GM19043 (cell line): Measurements from ENCODE around the gene MUC2.

Experiments
- ATAC-seq: cut with Tn5 transposase; IDR thresholded peaks from one replicate; pipeline ENCODE4 v1.9.1; 2021; ENCODE audit warnings: low read depth; ENCODE audit not compliant: unreplicated experiment

The MUC2 gene

DNA sequence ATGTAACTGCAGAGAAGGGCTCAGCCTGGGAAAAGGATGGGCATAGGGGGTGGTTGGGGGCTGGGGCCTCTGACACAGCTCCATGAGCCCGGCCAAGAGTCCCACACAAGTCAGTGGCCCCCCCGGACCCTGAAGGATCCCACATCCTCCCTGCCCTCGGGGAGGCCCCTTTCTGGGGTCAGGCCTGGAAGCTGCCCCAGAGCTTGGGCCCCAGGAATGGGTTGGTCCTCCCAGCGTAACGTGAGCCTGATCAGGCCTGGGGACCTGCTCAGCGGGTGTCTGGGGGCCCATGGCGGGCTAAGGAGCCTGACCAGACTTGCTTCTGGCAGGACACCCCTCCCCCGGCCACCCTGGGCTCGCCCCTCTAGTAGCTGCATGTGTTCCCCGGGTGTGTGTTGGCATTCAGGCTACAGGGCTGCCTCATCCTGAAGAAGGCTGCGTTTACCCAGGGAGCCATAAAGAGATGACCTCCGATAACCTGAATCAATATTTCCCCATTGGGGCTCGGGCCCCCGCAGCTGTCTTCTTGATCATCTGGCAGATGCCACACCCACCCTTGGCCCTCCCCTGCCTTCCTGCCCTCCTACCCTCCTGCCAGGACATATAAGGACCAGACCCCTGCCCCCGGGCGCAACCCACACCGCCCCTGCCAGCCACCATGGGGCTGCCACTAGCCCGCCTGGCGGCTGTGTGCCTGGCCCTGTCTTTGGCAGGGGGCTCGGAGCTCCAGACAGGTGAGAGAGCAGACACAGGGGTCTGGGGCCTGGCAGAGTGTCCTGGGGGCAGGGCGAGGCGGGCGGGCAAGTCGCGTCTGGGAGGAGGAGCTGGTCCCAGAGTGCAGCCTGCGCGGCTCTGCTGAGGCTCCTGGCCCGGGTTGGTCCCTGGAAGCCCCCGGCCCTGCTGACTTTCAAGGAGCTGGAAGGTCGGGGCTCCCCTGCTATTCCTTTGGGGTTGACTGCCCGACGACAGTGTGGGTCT, at the start of gene MUC2:
MUC2 (plus strand) TSS at position 631 of the 978 bp plus-strand sequence.
- ATAC-seq, result no peak

DNA sequence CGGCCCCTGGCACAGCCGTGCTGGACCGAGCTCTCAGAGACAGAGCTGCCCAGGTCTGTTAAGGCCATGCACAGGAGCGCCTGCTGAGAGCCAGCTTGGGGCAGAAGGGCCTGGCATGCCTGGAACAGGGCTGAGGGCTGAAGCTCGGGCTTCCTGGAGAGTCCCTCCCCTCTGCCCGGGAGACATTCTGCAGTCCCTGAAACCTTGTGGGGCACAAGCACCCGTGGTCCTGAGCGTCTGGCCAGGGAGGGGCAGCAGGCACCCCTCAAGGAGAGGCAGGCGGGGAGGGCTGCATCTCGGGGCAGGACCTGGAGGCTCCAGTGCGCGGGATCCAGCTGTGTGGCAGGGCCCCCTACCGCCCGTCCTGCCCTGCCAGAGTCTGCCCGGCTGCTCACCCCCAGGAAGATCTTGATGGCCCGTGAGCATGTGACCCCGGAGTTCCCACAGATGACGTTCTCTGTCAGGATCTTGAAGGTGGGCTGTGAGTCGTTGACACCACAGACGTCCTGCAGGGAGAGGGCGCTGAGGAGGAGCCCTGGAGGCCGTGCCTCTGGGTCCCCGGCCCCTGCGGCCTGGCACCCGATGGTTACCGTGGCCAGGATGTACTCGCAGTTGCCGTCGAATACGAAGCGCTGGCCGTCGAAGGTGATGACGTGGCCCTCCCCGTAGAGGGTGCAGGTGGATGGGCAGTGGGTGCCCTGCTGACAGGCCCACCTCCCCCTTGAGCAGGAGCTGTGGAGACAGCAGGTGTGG, 49.1 kb upstream of the MUC2 start:
- no peak for ATAC-seq

DNA sequence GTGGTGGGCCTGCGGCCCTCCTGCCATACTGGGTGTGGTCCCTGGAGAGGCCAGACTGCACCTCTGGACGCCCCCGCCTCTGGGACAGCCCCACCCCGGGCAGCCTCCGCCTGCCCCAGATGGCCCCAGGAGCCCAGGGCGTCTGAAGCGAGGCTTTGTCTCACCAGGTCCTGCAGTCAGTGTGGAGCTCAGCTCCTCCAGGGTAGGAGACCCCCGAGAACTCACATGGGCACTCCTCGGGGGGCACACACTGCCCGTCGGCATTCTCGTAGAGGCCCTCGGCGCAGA, 48.6 kb upstream of the MUC2 start:
- ATAC-seq, result no peak

DNA sequence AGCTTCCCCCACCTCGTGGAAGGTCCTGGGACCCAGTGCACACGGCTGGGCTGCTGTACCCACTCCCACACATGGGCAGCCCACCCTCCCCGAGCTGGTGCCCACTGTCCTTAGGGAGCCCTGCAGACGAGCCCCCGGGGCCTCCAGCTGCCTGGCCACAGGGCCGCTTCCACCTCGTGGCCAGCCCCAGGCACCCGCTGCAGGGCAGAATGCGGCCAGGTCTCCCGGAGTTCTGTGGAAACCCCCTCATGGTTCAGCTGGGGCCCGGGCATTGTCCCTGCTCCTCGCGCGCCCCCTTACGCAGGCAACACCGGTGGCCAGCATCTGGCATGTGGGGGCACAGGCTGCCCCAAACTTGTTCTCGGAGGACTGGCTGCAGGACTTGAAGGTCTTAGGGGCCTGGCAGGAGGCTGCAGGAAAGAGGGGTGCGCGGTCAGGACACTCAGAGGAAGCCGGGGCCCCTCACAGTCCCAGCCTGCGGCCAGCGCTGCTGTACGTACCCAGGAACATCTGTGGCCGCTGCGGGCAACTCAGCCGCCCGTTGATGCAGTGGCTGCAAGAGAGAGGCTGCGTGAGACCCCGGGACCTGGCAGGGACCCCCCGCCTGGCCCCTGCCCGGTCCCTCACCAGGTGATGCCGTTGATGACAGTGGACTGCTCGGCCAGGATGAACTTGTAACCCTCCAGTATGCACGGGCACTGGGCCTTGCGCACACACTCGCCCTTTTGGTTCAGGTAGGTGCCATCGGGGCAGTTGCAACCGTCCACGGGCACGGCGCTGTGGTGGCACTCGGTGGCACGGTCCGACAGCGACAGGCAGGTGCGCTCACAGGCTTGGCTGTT, 47.8 kb upstream of the MUC2 start:
- ATAC-seq, result no peak

DNA sequence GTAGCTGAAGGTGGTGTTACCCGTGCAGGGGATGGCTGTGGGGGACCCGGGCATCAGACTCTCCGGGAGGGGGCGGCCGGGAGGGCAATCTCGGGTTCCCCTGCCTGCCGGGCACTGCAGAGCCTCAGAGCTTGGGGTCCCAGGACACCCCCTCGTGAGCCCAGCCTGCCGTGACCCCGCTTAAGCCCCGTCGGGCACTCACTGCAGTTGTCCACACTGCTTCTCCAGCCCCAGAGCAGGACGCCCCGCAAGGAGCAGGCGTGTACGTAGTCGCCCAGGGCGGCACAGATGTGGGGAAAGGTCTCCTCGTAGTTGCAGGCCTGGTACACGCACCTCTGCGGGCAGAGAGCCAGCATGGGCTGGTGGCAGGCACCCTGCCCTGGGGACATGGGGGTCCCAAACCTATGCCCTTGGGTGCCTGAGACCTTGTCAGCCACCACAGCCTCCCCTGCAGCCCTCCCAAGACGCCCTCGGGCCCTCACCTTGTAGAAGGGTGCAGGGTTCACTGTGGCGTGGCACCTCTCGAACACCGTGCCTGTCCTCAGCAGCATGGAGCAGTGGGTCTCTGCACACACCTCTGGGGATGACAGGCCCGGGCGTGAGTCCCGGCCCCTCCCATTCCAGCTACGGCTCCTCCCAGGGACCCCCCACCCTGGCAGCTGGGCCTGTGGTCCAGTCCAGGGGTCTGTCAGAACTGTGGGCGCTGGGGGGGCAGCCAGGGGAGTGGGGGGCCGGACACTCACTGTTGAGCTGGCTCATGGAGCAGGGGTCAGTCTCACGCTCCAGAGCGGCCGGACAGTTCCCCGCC, 47.0 kb upstream of the MUC2 start:
- no peak for ATAC-seq

DNA sequence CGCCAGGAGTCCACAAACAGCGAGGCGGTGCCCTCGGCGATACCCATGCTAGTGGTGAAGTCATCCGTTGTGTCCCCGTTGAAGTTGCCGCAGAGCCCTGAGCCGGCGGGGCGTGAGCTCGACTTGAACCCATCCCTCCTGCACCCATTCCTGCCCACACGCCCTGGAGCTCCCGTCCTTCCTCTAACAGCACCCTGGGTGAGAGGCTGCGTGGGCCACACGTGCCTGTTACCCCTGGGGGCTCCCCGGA, 46.5 kb upstream of the MUC2 start:
- no peak for ATAC-seq

DNA sequence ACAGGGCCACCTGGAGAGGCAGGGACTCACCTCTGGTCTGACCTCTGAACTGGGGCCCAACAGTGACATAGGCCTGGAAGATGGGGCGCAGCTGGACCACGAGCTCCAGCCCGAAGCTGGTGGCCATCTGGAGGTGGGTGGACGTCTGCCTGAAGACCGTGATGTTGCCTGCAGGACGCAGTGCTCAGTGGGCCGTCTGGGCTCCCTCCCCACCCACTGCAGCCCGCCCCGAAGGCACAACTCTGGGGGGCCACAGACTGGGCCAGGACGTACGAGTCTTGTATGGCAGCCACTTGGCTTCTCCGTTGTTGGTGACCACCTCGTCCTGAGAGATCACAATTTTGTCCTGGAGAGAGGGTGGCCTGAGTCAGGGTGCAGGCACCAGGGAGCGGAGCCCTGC, 46.1 kb upstream of the MUC2 start:
- ATAC-seq, result no peak

DNA sequence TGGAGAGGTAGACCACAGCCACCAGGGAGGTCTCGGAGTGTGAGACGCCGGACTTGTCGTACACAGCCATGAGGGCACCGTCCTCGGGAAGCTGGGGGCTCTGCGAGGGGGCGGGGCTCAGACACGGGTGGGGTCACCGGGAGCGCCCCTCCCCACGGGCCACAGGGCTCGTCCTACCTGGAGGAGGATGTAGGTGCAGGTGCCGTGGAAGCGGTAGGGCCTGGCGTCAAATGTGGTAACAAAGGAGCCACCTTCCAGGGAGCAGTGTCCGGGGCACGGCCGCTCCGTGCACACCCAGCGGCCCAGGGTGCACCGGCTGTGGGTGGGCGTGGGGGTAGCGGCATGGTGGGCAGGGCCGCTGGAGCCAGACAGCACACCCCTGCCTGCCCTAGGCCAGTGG, 45.6 kb upstream of the MUC2 start:
- ATAC-seq, result no peak

DNA sequence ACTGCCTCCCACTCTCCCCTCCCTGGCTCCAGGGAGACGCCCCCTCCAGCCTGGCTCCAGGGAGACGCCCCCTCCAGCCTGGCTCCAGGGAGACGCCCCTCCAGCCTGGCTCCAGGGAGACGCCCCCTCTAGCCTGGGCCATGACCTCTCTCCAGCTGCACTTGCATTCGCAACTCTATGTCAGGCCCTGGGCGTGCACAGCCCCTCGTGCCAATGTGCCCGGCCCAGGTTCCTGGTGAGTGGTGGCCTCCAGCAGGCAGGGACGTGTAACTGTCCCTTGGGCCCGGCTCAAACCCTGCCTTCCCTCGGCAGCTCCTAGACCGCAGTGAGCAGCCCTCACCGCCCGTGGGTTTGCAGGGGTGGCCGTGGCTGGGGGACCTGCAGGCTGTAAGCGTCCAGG, 45.0 kb upstream of the MUC2 start:
- no peak for ATAC-seq

DNA sequence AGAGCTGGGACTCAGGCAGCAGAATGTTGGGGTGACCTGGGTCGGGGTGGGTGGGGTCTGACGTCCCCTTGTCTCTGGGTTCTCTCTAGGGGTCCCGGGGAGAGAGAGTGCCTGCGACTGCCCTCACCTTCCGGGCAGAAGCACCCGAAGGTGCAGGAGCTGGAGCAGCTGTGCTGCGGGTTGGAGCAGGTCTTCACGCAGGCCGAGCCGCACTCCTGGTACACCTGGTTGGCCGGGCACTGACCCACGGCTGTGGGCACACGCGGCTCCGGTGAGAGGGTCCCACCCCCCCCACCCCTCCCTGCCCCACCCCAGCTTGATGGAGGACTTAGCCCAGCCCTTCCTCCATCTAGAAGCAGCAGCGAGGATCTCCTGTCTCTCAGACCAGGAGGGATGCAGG, 44.6 kb upstream of the MUC2 start:
- ATAC-seq, result no peak

DNA sequence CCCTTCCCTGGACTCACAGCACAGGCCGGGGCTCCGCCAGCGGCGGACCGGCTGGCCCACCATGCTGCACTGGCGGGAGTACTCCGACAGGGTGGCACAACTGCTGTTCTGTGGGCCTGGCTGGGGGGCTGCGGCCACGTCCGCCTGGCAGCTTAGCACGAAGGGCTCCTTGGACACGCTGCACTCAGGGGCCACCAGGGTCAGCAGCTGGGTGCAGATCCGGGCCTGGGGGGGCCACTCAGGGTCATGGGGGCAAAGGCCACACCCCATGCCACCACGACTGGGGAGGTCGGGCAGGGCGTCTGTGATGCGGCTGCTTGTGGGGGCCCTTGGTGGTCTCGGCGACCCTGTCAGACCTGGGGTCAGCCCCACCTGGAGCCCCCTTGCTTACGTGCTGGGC, 44.1 kb upstream of the MUC2 start:
- no peak for ATAC-seq

DNA sequence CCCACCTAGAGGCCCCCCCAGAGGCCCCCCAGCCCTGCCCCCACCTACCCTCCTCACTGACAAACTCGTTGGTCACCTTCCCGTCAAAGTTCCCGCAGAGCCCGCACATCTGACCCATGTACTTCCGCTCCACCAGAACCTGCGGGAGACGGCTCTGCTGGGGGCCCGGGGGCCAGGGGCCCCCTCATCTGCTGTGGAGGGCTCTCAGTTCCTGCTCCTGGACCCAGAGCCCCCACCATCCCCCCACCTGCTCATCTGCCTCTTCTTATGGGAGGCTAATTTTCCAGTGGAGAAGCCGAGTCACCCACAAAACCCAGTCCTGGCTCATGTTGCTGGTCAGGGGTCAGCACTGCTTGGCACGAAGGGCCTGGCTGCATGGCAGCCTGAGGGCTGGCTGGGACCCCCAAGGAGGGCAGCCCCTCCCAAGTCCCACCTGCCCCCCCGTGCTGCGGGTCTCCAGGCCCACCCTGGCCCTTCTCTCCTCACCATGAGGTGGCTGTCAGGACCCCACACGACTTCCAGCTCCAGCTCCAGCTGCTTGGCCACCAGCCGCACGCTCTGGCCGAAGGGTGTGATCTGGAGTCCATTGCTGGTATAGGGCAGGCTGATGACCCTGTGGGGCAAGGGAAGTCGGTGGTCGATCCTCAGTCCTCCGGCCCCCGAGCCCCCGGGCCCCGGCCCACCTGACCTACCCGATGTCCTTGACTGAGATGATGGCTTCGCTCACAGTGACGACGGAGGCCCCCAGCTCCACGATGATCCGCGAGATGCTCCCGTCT, 43.4 kb upstream of the MUC2 start:
- ATAC-seq, result no peak

DNA sequence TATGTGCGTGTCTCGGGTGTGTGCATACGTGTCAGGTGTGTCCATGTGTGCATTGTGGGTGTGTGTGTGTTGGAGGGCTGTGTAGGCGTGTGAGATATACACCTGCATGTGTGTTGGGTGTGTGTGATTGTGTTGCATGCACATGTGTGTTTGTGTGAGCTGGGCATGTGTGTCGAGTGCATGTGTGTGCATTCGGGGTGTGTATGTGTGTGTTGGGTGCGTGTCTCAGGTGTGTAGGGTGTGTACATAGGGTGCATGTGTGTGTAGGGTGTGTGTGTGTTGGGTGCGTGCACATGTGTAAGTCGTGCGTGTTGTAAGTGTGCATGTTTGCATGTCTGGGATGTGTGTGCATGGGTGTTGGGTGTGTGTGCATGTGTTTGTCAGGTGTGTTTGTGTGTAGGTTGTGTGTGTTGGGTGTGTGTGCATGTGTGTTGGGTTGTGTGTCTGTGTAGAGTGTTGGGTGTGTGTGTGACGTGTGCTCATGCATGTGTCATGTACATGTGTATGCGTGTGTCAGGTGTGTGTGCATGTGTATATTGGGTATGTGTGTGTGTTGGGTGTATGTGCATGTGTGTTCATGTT, 42.3 kb upstream of the MUC2 start:
- ATAC-seq, result no peak

DNA sequence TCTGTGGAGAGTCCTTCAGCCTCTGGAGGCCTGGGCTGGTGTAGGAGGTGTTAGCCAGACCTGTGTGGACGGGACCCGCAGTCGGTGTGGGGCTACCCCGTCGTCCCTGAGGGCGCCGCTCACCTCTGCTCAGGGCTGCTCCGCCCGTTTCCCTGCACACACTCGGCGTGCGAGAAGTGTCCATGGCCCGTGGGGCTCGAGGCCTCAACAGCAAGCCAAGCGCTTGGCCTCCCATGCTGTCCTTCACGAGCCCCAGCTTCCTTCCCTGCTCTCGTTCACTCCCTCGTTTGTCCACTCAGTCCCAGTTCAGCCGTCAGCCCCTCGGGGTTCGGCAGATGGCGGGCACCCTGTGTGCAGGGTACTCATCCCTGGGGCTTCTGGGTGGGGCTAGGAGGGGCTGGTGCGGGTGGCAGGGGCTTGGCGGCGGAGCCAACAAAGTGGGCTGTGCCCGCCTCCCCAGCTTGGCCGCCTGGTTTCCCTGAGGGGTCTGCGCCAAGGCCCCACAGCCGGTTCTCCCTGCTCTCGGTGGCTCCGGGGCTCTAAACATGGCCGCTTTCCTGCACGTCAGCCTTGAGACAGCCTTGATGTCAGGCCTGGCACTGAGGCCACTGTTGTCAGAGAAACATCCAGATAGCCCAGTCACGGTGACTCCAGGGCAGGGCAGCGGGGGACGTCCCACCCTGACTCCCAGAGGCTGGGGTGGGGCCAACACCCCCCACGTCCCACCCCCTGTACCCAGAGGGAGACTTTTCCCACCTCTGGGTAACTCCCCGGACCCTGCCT, 41.5 kb upstream of the MUC2 start:
- no peak for ATAC-seq

DNA sequence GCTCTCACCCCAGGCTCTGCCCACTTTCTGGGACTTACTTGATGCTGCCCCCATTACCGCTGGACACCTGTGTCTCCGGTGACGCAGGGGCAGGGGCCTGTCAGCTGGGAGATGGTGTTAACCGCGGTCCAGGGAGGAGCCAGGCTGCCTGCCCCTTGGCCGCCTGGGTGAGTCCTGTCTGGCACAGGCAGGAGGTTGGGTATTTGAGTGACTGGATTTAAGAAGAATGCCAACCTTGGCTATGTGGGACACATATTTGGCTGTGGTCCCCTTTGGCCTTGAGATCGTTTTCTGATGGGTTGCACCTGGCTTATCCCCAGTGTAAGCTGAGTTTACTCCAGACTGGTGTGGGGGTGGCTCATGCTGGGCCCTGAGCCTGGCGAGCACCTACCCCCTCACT, 40.7 kb upstream of the MUC2 start:
- no peak for ATAC-seq

DNA sequence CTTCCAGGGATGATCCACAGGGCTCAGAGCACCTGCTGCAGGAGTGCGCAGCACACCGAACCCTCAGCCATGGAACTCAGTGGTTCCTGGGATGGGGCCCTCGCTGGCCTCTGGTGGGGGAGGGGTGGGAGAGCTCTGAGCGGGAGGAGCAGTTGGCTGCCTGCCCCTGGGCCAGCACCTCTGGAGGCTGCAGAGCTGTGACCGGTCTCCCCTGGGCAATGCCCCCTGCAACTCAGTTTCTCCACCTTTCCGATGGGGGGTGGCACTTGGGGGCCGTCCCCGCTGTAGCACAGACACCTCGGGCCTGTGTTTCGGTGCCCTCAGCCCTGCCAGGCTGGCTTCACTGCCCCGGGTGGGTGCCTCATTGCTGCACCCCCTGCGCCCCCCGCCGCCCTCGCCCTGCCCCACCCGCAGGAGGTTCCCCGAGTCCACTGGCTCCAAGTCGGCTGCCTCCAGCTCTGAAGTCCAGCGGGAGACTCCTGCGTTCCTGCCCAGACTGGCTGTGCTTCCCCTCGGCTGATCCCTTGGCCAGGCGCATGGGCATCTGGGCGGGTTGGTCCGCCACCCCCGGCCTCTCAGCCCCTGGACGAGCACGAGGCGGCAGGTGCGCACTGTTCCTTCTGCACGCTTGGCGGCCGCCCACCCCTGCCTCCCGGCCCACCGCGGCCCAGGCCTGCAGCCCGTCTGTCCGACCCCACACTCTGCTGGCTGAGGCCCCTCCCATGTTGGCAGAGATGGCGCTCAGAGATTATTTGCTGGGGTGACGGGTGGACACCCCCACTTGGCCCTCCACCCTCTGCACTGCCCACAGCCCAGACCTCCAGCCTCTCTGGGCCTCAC, 40.0 kb upstream of the MUC2 start:
- no peak for ATAC-seq

DNA sequence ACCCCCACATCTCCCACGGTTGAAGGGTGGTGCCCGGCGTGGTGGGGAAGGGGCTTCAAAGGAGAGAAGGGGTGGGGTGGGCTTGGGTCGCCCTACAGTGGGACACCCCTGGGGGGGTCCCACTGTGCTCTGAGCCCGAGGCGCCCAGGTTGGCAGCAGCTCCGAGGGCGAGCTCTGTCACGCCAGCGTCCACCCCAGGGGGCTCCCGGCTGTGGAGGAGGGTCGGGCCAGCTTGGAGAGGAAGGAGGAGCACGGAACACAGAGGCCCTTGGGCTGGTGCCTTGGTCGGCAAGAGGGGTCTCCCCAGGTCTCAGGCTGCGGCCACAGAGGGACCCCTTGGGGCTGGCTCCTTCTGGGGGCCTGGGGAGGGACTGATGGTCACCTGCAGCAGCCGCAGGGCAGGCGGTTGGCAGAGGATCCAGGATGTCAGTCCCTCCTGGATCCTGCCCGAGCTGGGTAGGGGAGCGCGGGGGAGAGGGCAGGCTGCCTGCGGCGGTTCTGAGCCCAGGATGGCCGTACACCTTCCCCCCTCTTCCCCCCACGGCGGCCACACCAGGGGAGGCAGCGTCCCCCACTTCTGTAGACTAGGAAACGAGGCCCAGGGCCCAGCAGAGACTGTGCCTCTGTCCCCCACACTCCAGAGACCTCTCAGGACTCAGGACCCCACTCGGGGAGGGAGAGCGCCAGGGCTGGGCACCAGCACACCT, 38.9 kb upstream of the MUC2 start:
- ATAC-seq, result no peak
